ENCODE results near the gene CORO1C.

Gene CORO1C

DNA sequence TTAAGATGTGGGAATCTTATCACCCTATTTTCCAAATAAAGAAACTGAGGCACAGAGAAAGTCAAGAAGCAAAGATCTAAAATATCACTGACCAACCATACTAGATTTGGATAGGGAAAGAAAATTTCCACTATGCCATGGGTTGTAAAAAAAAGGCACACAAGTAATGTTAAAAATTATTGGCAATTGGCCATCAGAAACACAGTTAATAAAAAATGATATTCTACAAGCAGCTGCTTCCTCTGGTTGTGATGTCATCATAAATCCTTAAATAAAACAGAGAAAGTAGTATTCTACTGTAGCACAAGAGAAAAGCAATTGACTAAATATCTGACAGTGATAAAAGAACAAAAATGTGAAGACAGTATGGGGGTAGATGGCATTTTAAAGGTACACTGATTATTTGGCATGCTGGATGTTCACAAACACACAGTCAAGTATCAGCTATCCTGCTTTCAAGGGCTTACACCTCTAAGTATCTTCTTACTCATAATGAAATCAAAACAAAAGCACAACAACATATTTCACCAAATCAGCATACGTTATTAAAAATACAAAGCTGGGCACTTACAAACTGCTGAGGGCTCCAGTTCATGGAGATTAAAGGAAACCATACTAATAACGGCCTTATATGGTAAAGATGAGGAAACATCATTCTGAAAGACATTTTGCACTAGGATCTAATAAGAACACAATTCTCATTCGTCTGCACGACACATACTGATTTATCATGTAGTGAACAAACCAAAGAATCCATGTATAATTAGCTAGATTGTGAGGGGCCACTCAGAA is 45.7 kb downstream of the CORO1C start:
- no peak for DNase-seq
- no peak overlapping the region for H3K27ac ChIP-seq
- no peaks in the 10 kb centered on the region for H3K27me3 ChIP-seq (ENCODE audit: insufficient read depth, low read depth, severe bottlenecking)
- H3K36me3 ChIP-seq = peaks cover 7% of the 10 kb centered on the region; the same call in 1 of the 2 replicates
- no peak overlapping the region for H3K4me3 ChIP-seq (ENCODE audit: low read depth, low read length)
- TF ChIP-seq, protein P1, sequence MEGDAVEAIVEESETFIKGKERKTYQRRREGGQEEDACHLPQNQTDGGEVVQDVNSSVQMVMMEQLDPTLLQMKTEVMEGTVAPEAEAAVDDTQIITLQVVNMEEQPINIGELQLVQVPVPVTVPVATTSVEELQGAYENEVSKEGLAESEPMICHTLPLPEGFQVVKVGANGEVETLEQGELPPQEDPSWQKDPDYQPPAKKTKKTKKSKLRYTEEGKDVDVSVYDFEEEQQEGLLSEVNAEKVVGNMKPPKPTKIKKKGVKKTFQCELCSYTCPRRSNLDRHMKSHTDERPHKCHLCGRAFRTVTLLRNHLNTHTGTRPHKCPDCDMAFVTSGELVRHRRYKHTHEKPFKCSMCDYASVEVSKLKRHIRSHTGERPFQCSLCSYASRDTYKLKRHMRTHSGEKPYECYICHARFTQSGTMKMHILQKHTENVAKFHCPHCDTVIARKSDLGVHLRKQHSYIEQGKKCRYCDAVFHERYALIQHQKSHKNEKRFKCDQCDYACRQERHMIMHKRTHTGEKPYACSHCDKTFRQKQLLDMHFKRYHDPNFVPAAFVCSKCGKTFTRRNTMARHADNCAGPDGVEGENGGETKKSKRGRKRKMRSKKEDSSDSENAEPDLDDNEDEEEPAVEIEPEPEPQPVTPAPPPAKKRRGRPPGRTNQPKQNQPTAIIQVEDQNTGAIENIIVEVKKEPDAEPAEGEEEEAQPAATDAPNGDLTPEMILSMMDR (IDR thresholded peaks at IDR 0.05; ENCODE audit: low read depth, low read length) = no peak
- H3K9me3 ChIP-seq (ENCODE audit: severe bottlenecking) = no peaks in the 10 kb centered on the region

DNA sequence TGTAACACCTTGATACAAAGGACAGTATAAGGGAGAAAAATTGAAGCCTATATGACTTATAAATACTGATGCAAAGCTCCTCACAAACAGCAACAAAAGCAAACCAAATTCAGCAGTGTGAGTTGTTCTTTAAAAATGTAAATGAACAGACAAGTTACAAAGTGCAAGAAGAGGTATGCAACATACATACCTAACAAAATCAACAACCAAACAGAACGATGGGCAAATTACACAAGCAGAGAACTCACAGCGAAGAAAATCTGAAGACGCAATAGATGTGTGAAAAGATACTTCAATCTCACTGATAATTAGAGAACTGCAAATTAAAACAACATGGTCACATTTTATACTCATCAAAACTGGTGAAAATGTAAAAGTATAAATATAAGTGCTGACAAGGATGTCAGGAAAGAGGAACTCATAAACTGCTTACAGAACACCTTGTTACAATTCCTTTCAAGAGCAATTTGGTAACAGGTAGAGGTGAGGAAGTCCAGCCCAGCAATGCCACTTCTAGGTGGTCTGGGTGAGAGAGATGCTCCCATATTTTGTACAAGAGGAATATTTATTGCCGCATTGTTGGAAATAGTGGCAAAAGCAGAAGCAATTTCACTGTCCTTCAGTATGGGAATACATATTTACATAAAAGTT is 47.3 kb downstream of the CORO1C start:
- Histone ChIP-seq H3K4me3 (ENCODE audit: low read depth, low read length) (no peak overlapping the region), H3K9me3 (ENCODE audit: severe bottlenecking) (no peaks in the 10 kb centered on the region), H3K36me3 (peaks cover 14% of the 10 kb centered on the region), H3K27me3 (ENCODE audit: insufficient read depth, low read depth, severe bottlenecking) (no peaks in the 10 kb centered on the region), H3K27ac (no peak overlapping the region)
- DNase-seq = no peak
- TF ChIP-seq, protein P1 (IDR thresholded peaks at IDR 0.05; ENCODE audit: low read depth, low read length) = no peak

DNA sequence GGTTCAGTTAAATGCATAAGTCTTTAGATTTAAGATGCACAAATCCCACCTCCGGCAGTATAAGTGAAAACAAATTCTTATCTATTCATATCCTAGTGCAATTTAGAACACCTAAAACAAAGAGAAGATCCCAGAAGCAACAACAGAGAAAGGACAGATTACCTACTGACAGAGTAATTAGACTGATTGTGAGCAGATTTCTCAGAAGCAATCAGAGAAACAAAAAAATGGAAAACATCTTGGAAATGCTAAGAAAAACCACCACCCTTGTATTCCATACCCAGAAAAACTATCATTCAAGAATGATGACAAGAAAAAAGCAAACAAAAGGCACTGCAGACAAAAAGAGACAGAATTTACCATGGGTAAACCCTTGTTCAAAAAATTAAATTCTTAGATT is 50.0 kb downstream of the CORO1C start:
- peaks cover 20% of the 10 kb centered on the region for H3K36me3 ChIP-seq
- DNase-seq = no peak
- H3K27ac ChIP-seq = no peak overlapping the region
- TF ChIP-seq, protein P1 (IDR thresholded peaks at IDR 0.05; ENCODE audit: low read depth, low read length) = no peak
- no peak overlapping the region for H3K4me3 ChIP-seq (ENCODE audit: low read depth, low read length)
- H3K27me3 ChIP-seq (ENCODE audit: insufficient read depth, low read depth, severe bottlenecking) = no peaks in the 10 kb centered on the region
- no peaks in the 10 kb centered on the region for H3K9me3 ChIP-seq (ENCODE audit: severe bottlenecking)

DNA sequence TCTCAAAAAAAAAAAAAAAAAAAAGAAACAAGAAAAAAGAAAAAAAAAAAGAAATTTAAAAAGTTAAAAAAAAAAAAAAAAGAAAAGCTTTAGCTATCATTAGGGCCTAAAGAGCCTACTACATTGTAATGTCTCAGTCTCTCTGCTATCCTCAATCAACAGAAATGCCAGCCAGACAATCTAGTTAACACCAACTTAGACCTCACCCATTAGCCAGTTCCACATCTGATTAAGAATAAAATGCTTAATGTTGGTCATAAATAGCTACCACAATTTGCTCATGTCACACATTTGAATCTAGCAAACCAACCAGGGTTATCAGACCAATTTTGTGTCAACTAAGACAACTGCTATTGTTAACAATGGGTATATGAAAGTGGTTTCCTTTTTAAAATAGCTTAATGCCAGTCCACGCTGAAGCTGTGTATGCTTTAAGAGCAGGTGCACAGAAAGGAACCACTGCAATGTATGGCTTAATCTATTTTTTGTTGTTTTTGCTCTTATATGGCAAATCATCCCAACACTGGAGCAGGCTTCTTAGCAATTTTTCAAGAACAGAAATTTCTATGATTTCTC is 52.1 kb downstream of the CORO1C start:
- no peaks in the 10 kb centered on the region for H3K9me3 ChIP-seq (ENCODE audit: severe bottlenecking)
- DNase-seq = no peak
- peaks cover 29% of the 10 kb centered on the region for H3K36me3 ChIP-seq
- H3K4me3 ChIP-seq (ENCODE audit: low read depth, low read length) = no peak overlapping the region
- TF ChIP-seq, protein P1 (IDR thresholded peaks at IDR 0.05; ENCODE audit: low read depth, low read length) = no peak
- H3K27me3 ChIP-seq (ENCODE audit: insufficient read depth, low read depth, severe bottlenecking) = no peaks in the 10 kb centered on the region
- H3K27ac ChIP-seq = no peak overlapping the region

DNA sequence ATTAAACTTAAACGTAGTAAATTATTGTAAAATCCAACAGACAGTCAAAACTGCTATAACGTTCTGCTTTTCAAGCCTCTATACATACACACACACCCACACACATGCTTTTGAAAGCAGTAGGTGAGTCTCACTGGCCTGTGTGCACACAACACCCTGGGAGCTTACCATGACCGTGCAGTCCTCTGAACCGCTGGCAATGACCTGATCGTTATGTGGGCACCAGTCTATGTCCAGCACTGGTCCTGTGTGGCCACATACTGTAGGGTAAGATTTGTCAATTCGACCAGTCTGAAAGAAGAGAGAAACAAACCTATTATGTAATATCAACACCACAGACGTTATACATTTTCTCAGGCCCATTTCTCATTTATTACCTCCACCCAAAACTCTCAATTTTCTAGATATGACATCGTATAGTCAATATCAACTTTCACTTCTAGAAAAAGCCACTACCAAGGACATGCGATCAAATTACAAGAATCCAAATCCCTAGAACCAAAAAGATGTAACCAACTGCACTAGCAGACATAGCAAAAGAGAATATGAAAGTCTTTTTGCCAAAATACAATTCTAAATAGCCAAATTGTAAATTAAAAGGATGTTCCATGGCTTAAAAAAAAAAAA is 53.1 kb downstream of the CORO1C start:
- Histone ChIP-seq H3K4me3 (ENCODE audit: low read depth, low read length) (no peak overlapping the region), H3K9me3 (ENCODE audit: severe bottlenecking) (no peaks in the 10 kb centered on the region), H3K36me3 (peaks cover 32% of the 10 kb centered on the region), H3K27ac (no peak overlapping the region), H3K27me3 (ENCODE audit: insufficient read depth, low read depth, severe bottlenecking) (no peaks in the 10 kb centered on the region)
- TF ChIP-seq, protein P1 (IDR thresholded peaks at IDR 0.05; ENCODE audit: low read depth, low read length) = no peak
- no peak for DNase-seq

Data from WERI-Rb-1 (cell line).